ENCODE data around the gene LDLRAD4. TPM values are rescaled to one million over a fixed set of nuclear protein-coding genes. Genes with fewer than 3 reads are reported as not detected.

LDLRAD4 gene
- total RNA-seq, 1 donor from 2014 or later: 18.4 TPM

DNA sequence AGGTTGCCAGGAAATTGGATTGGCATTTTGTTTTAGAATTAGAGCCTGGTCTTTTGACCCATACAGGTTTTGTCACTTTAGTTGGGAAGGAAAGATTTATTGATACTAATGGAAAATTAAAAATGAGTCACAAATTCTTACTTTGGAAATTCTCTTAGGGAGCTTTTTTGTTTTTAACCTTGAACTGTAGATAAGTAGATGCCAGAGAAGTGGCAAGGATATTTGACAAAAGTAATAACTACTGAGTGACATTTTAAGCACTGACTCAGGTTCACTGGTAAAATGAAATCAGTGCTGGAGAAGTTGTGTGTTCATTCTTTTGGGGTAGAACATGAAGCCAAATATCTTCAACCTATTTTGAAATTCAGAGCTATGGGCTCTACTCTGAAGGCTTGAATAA lies 56.5 kb downstream of the LDLRAD4 start:
- no peak overlapping the region for H3K27ac ChIP-seq
- no peak for DNase-seq
- ATAC-seq: no peak
- no peaks in the 10 kb centered on the region for H3K36me3 ChIP-seq
- H3K4me3 ChIP-seq: no peak overlapping the region
- no peaks in the 10 kb centered on the region for H3K9me3 ChIP-seq
- intact Hi-C loops (cut with DNase I): no loop called here
- no peaks in the 10 kb centered on the region for H3K27me3 ChIP-seq
- no peaks in the 10 kb centered on the region for H3K4me1 ChIP-seq
- TF ChIP-seq, protein P1, sequence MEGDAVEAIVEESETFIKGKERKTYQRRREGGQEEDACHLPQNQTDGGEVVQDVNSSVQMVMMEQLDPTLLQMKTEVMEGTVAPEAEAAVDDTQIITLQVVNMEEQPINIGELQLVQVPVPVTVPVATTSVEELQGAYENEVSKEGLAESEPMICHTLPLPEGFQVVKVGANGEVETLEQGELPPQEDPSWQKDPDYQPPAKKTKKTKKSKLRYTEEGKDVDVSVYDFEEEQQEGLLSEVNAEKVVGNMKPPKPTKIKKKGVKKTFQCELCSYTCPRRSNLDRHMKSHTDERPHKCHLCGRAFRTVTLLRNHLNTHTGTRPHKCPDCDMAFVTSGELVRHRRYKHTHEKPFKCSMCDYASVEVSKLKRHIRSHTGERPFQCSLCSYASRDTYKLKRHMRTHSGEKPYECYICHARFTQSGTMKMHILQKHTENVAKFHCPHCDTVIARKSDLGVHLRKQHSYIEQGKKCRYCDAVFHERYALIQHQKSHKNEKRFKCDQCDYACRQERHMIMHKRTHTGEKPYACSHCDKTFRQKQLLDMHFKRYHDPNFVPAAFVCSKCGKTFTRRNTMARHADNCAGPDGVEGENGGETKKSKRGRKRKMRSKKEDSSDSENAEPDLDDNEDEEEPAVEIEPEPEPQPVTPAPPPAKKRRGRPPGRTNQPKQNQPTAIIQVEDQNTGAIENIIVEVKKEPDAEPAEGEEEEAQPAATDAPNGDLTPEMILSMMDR (IDR thresholded peaks at IDR 0.05): no peak

- TF ChIP-seq, protein P1 (IDR thresholded peaks at IDR 0.05): no peak
- intact Hi-C loops (cut with DNase I): no loop called here
- Histone ChIP-seq H3K4me1 (no peaks in the 10 kb centered on the region), H3K27ac (no peak overlapping the region), H3K9me3 (no peaks in the 10 kb centered on the region), H3K4me3 (no peak overlapping the region), H3K36me3 (no peaks in the 10 kb centered on the region), H3K27me3 (no peaks in the 10 kb centered on the region)
- DNase-seq (peak; percentile 51), ATAC-seq (no peak)
Observed at GRCh38 chr18:13276530-13277520, 58.3 kb downstream of the LDLRAD4 start.

GRCh38 chr18:13278062-13278630 lies 59.6 kb downstream of the LDLRAD4 start:
- no peak for ATAC-seq
- no peak overlapping the region for H3K27ac ChIP-seq

GRCh38 chr18:13279181-13280069 lies 60.9 kb downstream of the LDLRAD4 start:
- Histone ChIP-seq H3K27me3 (no peaks in the 10 kb centered on the region), H3K4me3 (no peak overlapping the region), H3K36me3 (no peaks in the 10 kb centered on the region), H3K27ac (no peak overlapping the region), H3K4me1 (no peaks in the 10 kb centered on the region), H3K9me3 (no peaks in the 10 kb centered on the region)
- TF ChIP-seq, protein P1 (IDR thresholded peaks at IDR 0.05): no peak
- intact Hi-C loops (cut with DNase I): no loop called here
- DNase-seq (peak; percentile 76), ATAC-seq (peak; percentile 81)

More at GRCh38 chr18:13278062-13278630, 59.6 kb downstream of the LDLRAD4 start:
- TF ChIP-seq, protein P1 (IDR thresholded peaks at IDR 0.05): no peak
- H3K36me3 ChIP-seq: no peaks in the 10 kb centered on the region
- no peaks in the 10 kb centered on the region for H3K27me3 ChIP-seq
- H3K4me1 ChIP-seq: no peaks in the 10 kb centered on the region
- intact Hi-C loops (cut with DNase I): no loop called here
- no peak overlapping the region for H3K4me3 ChIP-seq
- no peaks in the 10 kb centered on the region for H3K9me3 ChIP-seq
- peak; percentile 40 for DNase-seq

DNA sequence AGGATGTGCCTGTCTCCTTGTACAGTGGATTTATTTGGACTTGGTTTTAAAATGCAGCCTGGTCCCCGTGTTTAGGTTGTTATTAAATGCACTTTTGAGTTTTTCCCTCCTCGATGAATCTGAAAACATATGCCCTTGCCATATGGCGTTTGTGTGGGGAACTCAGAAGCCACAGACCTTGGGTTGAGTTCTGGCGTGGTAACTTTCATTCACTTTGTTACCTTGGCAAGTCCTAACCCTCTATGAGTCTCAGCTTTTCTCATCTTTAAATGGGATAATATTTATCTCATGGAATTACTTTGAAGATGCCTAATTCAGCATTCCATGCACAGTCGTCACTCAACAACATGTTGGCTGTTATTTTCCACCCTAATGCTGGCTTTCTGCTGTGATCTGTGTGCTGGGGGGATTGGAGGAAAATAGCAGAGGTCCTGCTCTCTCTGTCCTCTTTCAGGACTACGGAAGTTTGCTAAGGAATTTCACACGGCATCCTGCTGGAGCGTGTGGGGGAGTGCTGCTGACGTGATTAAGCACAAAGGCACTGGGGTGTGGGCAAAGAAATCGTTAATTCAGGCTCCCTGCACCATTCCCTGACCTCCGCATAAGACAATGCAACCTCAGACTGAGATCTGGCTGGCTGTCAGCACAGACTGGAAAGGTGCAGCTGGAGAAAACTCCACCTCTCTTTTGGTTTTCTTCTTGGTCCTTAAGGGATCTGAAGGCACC lies 61.7 kb downstream of the LDLRAD4 start:
- Histone ChIP-seq H3K4me3 (no peak overlapping the region), H3K4me1 (no peaks in the 10 kb centered on the region), H3K9me3 (no peaks in the 10 kb centered on the region), H3K36me3 (no peaks in the 10 kb centered on the region), H3K27ac (no peak overlapping the region), H3K27me3 (no peaks in the 10 kb centered on the region)
- peak; percentile 26 for DNase-seq
- TF ChIP-seq, protein P1 (IDR thresholded peaks at IDR 0.05): no peak
- no peak for ATAC-seq
- intact Hi-C loops (cut with DNase I): no loop called here

Data from upper lobe of right lung (tissue), 1 donor.